H1 (cell line): Measurements from ENCODE around the gene CTIF. TPM values are rescaled to one million over a fixed set of nuclear protein-coding genes. Genes with fewer than 3 reads are reported as not detected.

Experiments
- POLR2A ChIP-seq, 2 experiments: IDR thresholded peaks; 1 replicate in 1 of 2; 2 replicates in 1 of 2; pipeline ENCODE4 v1.6.1; 2011; ENCODE audit warnings: low read depth in 2 of 2, low read length in 2 of 2, mild to moderate bottlenecking in 2 of 2; ENCODE audit errors: control extremely low read depth in 1 of 2
- SIX5 ChIP-seq: IDR thresholded peaks from 2 replicates; pipeline ENCODE4 v1.6.1; 2011; ENCODE audit warnings: mild to moderate bottlenecking, low read depth, low read length
- TAF1 ChIP-seq: IDR thresholded peaks from 2 replicates; pipeline ENCODE4 v1.6.1; 2011; ENCODE audit warnings: mild to moderate bottlenecking, low read depth, low read length
- polyA plus RNA-seq, 7 experiments: library from polyadenylated mRNA; depleted of rRNA in 3 of 7; stranded (reverse) in 5 of 7; unstranded in 2 of 7; fragments of >200 nt in 5 of 7; fragments of 200-250 nt in 2 of 7; gene quantifications; 1 replicate in 5 of 7; 2 replicates in 1 of 7; 4 replicates in 1 of 7; pipeline versions ENCODE4 v1.2.1 to v1.2.3, GENCODE V29; 2011 to 2013; ENCODE audit warnings: missing spikeins in 2 of 7, mixed read lengths in 2 of 7
- total RNA-seq: library from RNA; stranded (reverse); fragmentation: NEBNext Ultra II Directional; extraction: Animal tissue kit (Norgen Biotek cat#: 25700); gene quantifications from 2 replicates; pipeline ENCODE4 v1.2.1, GENCODE V29; 2021

Gene CTIF
- total and polyA plus RNA-seq, 2 of the 8 experiments (the other 6 are each of a cell fraction or from before 2014, with no cell fraction given) = 9.0 to 17.8 TPM

DNA sequence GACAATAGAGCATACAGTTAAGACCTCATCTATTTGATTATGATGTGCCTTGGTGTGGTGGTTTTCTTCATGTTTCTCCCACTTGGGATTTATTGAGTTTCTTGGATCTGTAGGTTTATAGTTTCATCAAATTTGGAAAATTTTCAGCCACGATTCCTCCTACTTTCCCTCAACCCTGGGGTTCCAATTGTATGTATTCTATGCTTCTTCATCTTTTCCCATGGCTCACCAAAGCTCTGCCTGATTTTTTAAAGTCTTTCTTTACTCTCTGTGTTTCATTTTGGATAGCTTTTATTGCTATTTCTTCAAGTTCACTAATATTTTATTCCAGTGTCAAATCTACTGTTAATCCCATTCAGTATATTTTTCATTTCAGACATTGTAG lies 132.7 kb downstream of the CTIF start (continued):
- TF ChIP-seq POLR2A (IDR thresholded peaks at IDR 0.05; ENCODE audit: control extremely low read depth in 1 of 2, low read depth in 2 of 2, low read length in 2 of 2) (no peak), SIX5 (no peak), TAF1 (no peak)
